ENCODE measurements around the gene RAB3C.

RAB3C gene

GRCh38 chr5:58737671-58738070 is 154.8 kb downstream of the RAB3C start (continued):
- no peak for TF ChIP-seq PATZ1 (CRISPR knock-in tag; IDR thresholded peaks at IDR 0.05; ENCODE audit: borderline replicate concordance)
- no peak for TF ChIP-seq ZNF8 (CRISPR knock-in tag; IDR thresholded peaks at IDR 0.05)
- no peak for TF ChIP-seq GLIS3 (CRISPR knock-in tag; IDR thresholded peaks at IDR 0.05)
- no peak for TF ChIP-seq OSR1 (CRISPR knock-in tag; IDR thresholded peaks at IDR 0.05)
- no peak for TF ChIP-seq ZC3H10 (CRISPR knock-in tag; IDR thresholded peaks at IDR 0.05)

- TF ChIP-seq ZFP30 (CRISPR knock-in tag; IDR thresholded peaks at IDR 0.05) (no peak), CREB5 (CRISPR knock-in tag; IDR thresholded peaks at IDR 0.05; ENCODE audit: low read depth) (no peak), PPARA (CRISPR knock-in tag; IDR thresholded peaks at IDR 0.05; ENCODE audit: borderline replicate concordance) (no peak), BACH2 (CRISPR knock-in tag; IDR thresholded peaks at IDR 0.05; ENCODE audit: borderline replicate concordance) (no peak), TSHZ2 (CRISPR knock-in tag; IDR thresholded peaks at IDR 0.05) (no peak), POU6F1 (CRISPR knock-in tag; IDR thresholded peaks at IDR 0.05; ENCODE audit: borderline replicate concordance, low read depth) (no peak), RARB (CRISPR knock-in tag; IDR thresholded peaks at IDR 0.05) (no peak), ZNF565 (CRISPR knock-in tag; conservative IDR thresholded peaks at IDR 0.05; ENCODE audit: low read depth) (no peak), SNAI2 (CRISPR knock-in tag; IDR thresholded peaks at IDR 0.05) (no peak), GLIS3 (CRISPR knock-in tag; IDR thresholded peaks at IDR 0.05) (no peak), OSR1 (CRISPR knock-in tag; IDR thresholded peaks at IDR 0.05) (no peak), ESRRG (CRISPR knock-in tag; IDR thresholded peaks at IDR 0.05) (no peak), CSRNP3 (CRISPR knock-in tag; IDR thresholded peaks at IDR 0.05) (no peak), TCF4 (CRISPR knock-in tag; IDR thresholded peaks at IDR 0.05; ENCODE audit: borderline replicate concordance) (no peak), ARNTL (CRISPR knock-in tag; IDR thresholded peaks at IDR 0.05; ENCODE audit: borderline replicate concordance, low read depth) (no peak), ZFP3 (CRISPR knock-in tag; IDR thresholded peaks at IDR 0.05) (no peak), CSDC2 (CRISPR knock-in tag; IDR thresholded peaks at IDR 0.05) (no peak)
- ATAC-seq: no peak
Measured at GRCh38 chr5:58738336-58738735, 155.5 kb downstream of the RAB3C start.

- no peak for ATAC-seq
- TF ChIP-seq OSR1 (CRISPR knock-in tag; IDR thresholded peaks at IDR 0.05) (no peak), PPARA (CRISPR knock-in tag; IDR thresholded peaks at IDR 0.05; ENCODE audit: borderline replicate concordance) (no peak), CSRNP3 (CRISPR knock-in tag; IDR thresholded peaks at IDR 0.05) (no peak), TOX (CRISPR knock-in tag; IDR thresholded peaks at IDR 0.05; ENCODE audit: borderline replicate concordance) (no peak), ISL1 (CRISPR knock-in tag; IDR thresholded peaks at IDR 0.05) (no peak), POU6F1 (CRISPR knock-in tag; IDR thresholded peaks at IDR 0.05; ENCODE audit: borderline replicate concordance, low read depth) (no peak), CSDC2 (CRISPR knock-in tag; IDR thresholded peaks at IDR 0.05) (no peak), ZFP30 (CRISPR knock-in tag; IDR thresholded peaks at IDR 0.05) (no peak), ZNF70 (CRISPR knock-in tag; IDR thresholded peaks at IDR 0.05) (no peak), RARB (CRISPR knock-in tag; IDR thresholded peaks at IDR 0.05) (no peak), GLIS3 (CRISPR knock-in tag; IDR thresholded peaks at IDR 0.05) (no peak), ZNF565 (CRISPR knock-in tag; conservative IDR thresholded peaks at IDR 0.05; ENCODE audit: low read depth) (no peak), PATZ1 (CRISPR knock-in tag; IDR thresholded peaks at IDR 0.05; ENCODE audit: borderline replicate concordance) (no peak), ARNTL (CRISPR knock-in tag; IDR thresholded peaks at IDR 0.05; ENCODE audit: borderline replicate concordance, low read depth) (no peak)
Measured at GRCh38 chr5:58739051-58739450, 156.2 kb downstream of the RAB3C start.

Data from SK-N-SH treated with all-trans-retinoic acid at 6 μM for 48 hours (cell line).